Measurements from ENCODE around the gene CHCHD1.

GRCh38 chr10:73788864-73789658, 7.2 kb downstream of the CHCHD1 start:
- TF ChIP-seq POLR2A (IDR thresholded peaks at IDR 0.05; ENCODE audit: borderline replicate concordance, extremely low read depth, insufficient read depth, insufficient read length) (no peak), ATF3 (IDR thresholded peaks at IDR 0.05) (no peak), CTCF (IDR thresholded peaks at IDR 0.05 in 2 of 3, conservative IDR thresholded peaks at IDR 0.05 in 1 of 3; ENCODE audit: borderline replicate concordance in 1 of 3, insufficient read depth in 1 of 3, low read depth in 2 of 3, low read length in 2 of 3) (no peak)
